IPS-18c (cell line): ENCODE data around the gene ACHE.
A peak's percentile ranks its signal among the peaks of the same experiment; 100 is the strongest.
"Not testable (repeated sequence)": the region's sequence is repeated elsewhere in the genome, so short reads cannot be mapped to it uniquely, and the experiment has no call there.

Experiments used
- H3K4me3 ChIP-seq: 2 replicates; pipeline ENCODE4 v1.7.0; 2013; ENCODE audit warnings: low read depth, mild to moderate bottlenecking, low read length, moderate library complexity; ENCODE audit not compliant: insufficient read depth
- H3K9me3 ChIP-seq: one replicate; pipeline ENCODE4 v1.6.1; 2013; ENCODE audit warnings: mild to moderate bottlenecking, low read length, moderate library complexity; ENCODE audit not compliant: control insufficient read depth, insufficient read depth

ACHE gene

DNA sequence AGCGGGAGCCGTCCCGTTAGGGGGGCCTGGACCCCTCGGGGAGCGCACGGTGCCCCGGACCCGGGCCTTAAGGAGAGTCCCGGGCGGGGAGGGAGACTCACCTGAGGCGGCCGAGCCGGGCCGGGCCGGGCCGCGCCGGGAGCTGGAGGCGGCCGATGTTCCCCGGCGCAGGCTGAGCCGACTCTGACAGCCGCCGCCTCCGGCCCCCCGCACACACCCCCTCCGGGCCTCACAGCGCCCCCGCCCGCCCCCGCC lies at the start of gene ACHE:
ACHE (minus strand) TSS at position 188 of the 255 bp plus-strand sequence. CDS start 1,656 bp downstream, outside the sequence.
- Histone ChIP-seq H3K4me3 (peak within 1 kb of the TSS; percentile 61), H3K9me3 (no peaks in the 10 kb centered on the region)

DNA sequence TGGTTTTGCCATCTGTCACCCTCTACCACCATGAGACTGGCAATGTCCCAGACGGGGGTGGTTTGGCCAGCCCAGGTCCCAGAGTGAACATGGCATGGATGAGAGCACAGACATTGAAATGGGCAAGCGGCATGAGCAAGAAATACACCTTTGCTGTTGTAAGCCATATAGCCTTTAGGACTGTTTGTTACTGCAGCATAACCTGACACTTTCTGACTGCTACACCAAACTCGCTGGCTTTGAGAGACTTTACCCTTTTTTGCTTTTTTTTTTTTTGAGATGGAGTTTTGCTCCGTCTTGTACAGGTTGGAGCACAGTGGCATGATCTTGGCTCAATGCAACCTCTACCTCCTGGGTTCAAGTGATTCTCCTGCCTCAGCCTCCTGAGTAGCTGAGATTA lies 48.5 kb upstream of the ACHE start:
- H3K9me3 ChIP-seq = peaks cover 2% of the 10 kb centered on the region
- no peak overlapping the region; the same call in 1 of the 2 replicates for H3K4me3 ChIP-seq

DNA sequence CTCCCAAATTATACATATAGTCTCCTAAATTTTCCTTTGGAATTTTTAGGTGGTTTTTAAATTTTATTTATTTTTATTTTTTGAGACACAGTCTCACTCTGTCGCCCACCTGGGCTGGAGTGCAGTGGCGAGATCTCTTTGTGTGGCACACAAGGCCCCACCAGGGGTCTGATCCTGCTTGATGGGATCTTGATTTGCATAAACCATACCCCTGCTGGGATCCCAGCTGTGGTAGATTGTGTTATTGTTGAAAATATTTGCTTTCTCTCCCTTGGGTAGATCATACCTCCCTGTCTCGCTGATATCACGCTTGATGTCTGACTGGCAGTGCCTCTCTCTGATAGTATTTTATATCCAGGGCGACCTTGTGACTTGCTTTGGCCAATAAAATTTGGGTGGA lies 48.0 kb upstream of the ACHE start:
- Histone ChIP-seq H3K4me3 (no peak overlapping the region), H3K9me3 (peaks cover 2% of the 10 kb centered on the region)

DNA sequence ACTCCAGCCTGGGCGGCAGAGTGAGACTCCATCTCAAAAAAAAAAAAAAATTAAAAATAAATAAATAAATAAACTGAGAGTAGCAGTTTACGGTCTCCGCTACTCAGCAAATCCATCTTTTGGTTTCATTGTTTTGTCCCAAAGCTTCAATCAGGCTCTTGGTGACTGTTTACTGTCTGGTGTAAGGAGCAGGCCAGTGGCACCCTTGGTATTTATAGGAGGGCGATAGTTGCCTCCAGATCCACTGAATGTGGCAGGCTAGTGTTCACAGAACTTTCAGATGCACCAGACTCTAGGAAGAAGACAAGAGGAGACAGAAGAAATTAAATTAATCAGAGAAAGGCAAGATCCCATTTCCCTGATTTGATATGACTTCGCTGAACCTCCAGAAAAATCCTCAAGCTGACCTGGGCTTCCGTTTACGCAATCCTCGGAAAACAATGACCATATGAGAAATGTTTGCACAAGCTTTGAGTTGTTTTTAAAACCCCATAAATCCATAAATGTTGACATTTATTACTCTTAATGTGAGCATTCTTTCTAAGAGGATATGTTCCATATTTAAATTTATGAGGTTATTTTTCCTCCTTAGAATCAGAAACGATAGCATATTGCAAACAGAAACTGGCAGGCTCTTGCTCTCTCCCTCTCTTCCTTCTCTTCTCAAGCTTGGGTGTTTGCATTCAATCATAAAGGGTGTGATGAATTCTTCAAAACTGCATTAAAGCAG lies 46.5 kb upstream of the ACHE start:
- H3K9me3 ChIP-seq = peaks cover 2% of the 10 kb centered on the region
- no peak overlapping the region for H3K4me3 ChIP-seq

DNA sequence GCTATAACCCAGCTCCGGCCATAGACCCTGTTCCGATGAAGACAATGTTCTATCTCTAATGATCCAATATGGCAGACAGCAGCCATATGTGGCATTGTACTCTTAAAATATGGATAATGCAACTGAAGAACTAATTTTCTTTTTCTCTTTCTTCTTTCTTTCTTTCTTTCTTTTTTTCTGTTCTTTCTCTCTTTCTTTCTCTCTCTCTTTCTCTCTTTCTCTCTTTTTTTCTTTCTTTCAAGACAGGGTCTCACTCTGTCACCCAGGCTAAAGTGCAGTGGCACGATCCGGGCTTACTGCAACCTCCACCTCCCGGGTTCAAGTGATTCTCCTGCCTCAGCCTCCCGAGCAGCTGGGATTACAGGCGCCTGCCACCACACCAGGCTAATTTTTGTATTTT lies 40.5 kb upstream of the ACHE start:
- H3K4me3 ChIP-seq = not testable (repeated sequence)

DNA sequence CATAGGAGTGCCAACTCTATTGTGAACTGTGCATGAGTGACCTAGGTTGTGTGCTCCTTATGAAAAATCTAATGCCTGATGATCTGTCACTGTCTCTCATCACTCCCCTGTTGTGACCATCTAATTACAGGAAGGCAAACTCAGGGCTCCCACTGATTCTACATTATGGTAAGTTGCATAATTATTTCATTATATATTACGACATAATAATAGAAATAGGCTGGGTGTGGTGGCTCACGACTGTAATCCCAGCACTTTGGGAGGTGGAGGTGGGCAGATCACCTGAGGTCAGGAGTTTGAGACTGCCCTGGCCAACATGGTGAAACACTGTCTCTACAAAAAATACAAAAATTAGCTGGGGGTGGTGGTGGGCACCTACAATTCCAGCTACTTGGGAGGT lies 39.7 kb upstream of the ACHE start:
- H3K9me3 ChIP-seq, H3K4me3 ChIP-seq: not testable (repeated sequence)

More for the DNA sequence above, 40.5 kb upstream of the ACHE start:
- not testable (repeated sequence) for H3K9me3 ChIP-seq

DNA sequence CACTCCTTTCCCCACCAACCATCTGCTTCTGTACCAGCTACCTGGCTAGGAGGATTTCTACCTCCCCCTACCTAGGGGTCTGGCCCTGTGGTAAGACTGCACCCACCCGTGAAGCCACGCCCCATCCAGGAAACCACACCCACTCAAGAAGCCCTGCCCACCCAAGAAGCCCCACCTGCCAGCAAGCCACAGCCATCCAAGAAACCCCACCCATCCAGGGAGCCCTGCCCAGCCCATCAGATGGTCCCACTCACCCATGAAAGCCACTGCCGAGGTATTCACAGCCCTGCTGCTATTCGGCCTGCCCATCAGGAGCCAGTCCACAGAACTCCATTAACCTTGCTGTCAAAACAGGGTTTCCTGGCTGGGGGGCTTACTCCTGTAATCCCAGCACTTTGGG lies 38.0 kb upstream of the ACHE start:
- Histone ChIP-seq H3K9me3 (peaks cover 4% of the 10 kb centered on the region), H3K4me3 (no peak overlapping the region)

DNA sequence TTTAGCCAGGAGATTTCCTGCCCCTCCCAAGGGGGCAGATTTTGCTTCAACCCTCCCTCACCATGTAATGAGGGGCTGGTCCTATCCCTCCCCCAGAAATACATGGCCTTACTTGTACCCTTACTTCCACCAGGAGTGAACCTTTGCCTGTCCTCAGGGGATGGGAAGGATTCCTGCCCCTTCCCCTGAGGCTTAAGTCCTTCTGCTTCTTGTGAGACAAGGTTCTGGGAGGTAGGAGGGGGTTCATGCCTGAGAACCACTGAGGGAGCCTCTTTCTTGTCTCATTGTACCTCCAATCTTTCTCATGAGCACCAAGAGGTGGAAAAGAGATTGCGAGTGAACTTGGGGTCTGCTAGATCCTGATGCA lies 34.1 kb upstream of the ACHE start:
- no peak overlapping the region for H3K4me3 ChIP-seq
- peaks cover 2% of the 10 kb centered on the region for H3K9me3 ChIP-seq

DNA sequence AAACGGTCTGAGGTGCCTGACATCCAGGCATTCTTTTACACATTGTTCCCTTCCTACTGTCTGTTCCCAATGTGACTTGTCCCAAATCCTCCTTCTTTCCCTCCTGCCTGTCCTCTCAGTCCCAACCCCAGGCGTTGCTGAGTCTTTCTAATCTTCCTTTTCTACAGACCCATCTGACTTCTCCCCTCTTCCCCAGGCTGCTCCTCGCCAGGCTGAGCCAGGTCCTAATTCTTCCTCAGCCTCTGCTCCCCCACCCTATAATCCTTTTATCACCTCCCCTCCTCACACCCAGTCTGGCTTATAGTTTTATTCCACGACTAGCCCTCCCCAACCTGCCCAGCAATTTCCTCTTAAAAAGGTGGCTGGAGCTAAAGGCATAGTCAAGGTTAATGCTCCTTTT lies 27.9 kb upstream of the ACHE start:
- H3K9me3 ChIP-seq, H3K4me3 ChIP-seq: not testable (repeated sequence)

DNA sequence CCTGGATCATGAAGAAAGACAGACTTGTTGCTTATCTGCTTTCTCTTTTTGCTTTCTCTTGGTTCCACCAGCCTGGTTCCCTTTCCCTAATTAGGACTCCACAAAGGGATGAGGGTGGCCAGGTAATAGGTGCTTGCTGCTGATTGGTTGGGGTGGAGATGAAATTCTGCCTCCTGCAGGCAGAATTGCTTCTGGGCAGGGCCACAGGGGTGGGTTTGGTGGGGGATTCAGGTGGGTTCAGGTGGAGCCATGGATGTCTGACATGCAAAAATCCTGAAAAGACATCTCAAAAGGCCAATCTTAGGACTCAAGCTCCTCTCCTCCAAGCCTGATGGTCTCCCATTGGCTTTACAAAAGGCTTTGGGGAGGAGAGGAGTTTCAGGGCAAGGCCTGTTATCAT lies 25.4 kb upstream of the ACHE start:
- Histone ChIP-seq H3K4me3 (no peak overlapping the region), H3K9me3 (peaks cover 2% of the 10 kb centered on the region)

DNA sequence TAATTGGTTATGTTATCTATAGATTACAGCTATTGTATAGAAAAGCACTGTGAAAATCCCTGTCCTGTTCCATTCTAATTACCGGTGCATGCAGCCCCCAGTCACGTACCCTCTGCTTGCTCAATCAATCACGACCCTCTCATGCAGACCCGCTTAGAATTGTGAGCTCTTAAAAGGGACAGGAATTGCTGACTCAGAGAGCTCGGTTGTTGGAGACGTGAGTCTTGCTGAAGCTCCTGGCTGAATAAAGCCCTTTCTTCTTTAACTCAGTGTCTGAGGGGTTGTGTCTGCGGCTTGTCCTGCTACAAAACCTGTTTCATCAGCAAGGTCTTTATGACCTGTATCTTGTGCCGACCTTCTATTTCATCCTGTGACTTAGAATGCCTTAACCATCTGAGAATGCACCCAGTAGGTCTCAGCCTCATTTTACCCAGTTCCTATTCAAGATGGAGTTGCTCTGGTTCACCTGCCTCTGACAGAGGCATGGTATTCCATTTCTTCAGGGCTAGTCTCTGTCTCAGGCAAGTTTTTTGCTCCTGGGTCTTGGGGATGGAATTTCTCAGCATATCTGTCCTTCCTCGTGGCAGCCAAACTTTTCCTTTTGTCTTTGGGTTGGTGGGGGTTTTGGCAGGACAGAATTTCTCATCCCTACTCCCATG lies 24.2 kb upstream of the ACHE start:
- not testable (repeated sequence) for H3K9me3 ChIP-seq, H3K4me3 ChIP-seq

DNA sequence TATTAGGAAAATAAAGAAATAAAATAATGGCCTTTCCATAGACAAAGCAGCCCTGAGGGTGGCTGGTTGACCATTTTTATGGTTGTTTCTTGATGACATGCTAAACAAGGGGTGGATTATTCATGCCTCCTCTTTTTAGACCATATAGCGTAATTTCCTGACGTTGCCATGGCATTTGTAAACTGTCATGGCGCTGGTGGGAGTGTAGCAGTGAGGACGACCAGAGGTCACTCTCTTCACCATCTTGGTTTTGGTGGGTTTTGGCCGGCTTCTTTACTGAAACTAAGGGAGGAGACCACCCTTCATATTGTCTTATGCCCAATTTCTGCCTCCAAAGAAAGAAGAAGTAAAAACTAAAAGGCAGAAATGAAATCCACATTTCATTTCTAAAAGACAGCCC lies 23.6 kb upstream of the ACHE start:
- H3K9me3 ChIP-seq, H3K4me3 ChIP-seq: not testable (repeated sequence)

DNA sequence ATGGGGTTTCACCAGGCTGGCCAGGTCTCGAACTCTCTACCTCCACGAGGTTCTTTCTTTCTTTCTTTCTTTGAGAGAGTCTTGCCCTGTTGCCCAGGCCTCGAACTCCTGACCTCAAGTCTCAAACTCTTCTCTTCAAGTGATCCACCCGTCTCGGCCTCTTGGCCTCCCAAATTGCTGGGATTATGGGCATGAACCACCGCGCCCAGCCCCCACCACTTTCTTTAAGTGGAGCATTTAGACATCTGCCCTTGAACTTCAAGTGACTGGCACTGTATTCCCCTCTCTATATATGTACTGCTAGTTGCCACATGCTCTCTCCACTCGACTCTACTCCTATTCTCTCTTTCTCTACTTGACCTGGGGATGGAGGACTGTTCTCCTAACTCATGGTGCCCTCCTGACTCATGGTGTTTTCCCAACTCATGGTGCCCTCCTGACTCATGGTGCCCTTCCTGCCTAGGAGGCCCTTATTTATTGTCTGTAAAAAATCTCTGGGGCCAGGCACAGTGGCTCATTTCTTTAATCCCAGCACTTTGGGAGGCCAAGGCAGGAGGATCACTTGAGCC lies 19.3 kb upstream of the ACHE start:
- Histone ChIP-seq H3K9me3 (peaks cover 2% of the 10 kb centered on the region), H3K4me3 (no peak overlapping the region)

DNA sequence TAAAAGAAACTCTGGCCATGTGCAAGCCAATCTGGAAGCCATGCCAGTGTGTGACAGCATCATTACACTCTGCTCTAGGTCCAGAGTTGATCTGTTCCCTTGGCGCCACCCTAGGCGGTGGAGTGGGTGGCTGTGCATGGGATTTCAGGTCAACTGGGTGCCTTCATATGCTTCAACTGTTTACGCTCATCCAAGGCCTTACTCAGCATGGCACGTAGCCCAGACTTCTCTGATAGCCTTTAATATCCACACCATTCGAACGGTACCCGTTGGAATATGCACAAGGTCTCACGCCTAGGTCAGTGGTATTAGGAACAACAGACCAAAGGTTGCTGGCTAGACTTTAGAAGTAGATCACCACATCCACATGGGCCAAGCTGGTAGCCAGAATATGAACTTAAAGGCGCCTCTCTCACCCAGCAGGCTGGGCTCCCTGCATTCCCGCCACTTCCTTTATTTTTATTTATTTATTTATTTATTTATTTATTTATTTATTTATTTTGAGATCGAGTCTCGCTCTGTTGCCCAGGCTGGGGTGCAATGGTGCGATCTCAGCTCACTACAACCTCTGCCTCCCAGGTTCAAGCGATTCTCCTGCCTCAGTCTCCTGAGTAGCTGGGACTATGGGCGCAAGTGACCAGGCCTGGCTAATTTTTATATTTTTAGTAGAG lies 18.7 kb upstream of the ACHE start:
- no peak overlapping the region for H3K4me3 ChIP-seq

DNA sequence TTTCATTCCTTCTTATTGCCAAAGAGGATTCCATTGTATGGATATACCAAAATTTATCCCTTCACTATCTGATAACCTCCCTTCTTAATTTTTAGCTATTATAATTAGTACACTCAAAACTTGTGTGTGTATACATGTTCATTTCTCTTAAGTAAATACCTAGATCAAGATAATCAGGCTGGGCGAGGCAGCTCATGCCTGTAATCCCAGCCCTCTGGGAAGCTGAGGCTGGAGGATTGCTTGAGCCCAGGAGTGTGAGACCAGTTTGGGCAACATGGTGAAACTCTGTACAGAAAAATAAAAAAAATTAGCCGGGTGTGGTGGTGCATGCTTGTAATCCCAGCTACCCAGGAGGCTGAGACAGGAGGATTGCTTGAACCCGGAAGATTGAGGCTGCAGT lies 15.8 kb upstream of the ACHE start:
- H3K9me3 ChIP-seq = no peaks in the 10 kb centered on the region

More for the DNA sequence above, 18.7 kb upstream of the ACHE start:
- H3K9me3 ChIP-seq = no peaks in the 10 kb centered on the region

DNA sequence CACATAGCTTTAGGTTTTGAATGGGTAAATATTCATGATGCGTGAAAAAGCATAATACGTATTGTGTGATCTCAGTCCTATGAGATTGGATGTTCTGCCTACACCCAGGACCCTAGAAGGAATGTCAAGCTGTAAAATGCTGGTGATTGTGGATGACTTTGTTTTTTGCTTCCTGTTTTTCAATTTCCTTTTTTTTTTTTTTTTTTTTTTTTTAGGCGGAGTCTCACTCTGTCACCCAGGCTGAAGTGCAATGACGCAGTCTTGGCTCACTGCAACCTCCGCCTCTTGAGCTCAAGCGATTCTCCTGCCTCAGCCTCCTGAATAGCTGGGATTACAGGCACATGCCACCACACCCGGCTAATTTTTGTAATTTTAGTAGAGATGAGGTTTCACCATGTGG lies 14.8 kb upstream of the ACHE start:
- H3K4me3 ChIP-seq, H3K9me3 ChIP-seq: not testable (repeated sequence)

More for the DNA sequence above, 15.8 kb upstream of the ACHE start:
- no peak overlapping the region for H3K4me3 ChIP-seq

DNA sequence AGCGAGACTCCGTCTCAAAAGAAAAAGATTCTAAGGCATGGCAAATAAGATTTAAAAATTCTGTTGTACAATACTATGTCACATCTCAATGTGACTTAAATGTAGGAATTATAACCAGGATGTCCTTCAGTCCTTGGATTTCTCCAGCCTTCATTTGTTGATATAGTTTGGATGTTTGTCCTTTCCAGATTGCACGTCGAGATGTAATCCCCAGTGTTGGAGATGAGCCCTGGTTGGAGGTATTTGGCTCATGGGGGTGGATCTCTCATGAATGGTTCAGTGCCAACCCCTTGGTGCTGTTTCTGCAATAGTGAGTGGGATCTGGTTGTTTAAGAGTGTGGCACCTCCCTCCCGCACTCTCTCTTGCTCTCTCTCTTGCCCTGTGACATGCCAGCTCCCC lies 12.8 kb upstream of the ACHE start:
- H3K9me3 ChIP-seq = no peaks in the 10 kb centered on the region

DNA sequence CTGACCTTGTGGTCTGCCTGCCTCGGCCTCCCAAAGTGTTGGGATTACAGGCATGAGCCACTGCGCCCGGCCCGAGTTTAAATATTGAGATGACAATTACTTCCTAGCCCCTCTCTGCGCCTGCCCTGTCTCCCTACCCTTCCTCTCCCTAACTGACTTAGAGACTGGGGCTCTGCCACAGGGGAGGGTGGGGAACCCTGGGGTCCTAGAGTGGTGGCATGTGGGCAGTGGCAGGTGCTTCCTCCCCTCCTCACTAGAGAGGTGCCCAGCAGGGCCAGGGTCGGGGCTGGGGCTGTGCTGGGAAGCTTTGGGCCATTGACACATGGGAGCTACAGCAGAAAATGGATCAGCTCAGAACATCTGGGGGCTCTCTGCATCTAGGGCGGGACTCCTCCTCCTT lies 7.0 kb upstream of the ACHE start:
- no peaks in the 10 kb centered on the region for H3K9me3 ChIP-seq
- H3K4me3 ChIP-seq = no peak overlapping the region

More for the DNA sequence above, 12.8 kb upstream of the ACHE start:
- H3K4me3 ChIP-seq = no peak overlapping the region
